NCI-H2227 (cell line): Measurements from ENCODE around the gene TUBGCP2.

ENCODE experiments used
- DNase-seq: peaks from one replicate; lab custom pipeline; 2025; ENCODE audit not compliant: unreplicated experiment; lab: John Stamatoyannopoulos, UW

The TUBGCP2 gene

GRCh38 chr10:133342942-133343341 lies 34.3 kb upstream of the TUBGCP2 start:
- DNase-seq: no peak

GRCh38 chr10:133341983-133342382 lies 33.3 kb upstream of the TUBGCP2 start:
- DNase-seq: no peak

- DNase-seq: no peak
Measured at GRCh38 chr10:133339708-133340380, 31.2 kb upstream of the TUBGCP2 start.

GRCh38 chr10:133338080-133339071 lies 29.7 kb upstream of the TUBGCP2 start:
- no peak for DNase-seq

GRCh38 chr10:133337370-133337725 lies 28.7 kb upstream of the TUBGCP2 start:
- DNase-seq: no peak

- peak; percentile 85 for DNase-seq
Measured at GRCh38 chr10:133336577-133337369, 28.1 kb upstream of the TUBGCP2 start, which contains the start of gene CALY. CALY (minus strand) TSS chr10:133336896; CDS start chr10:133328989, 7,907 bp downstream.

GRCh38 chr10:133336118-133336576 lies 27.5 kb upstream of the TUBGCP2 start:
- DNase-seq: no peak

GRCh38 chr10:133335246-133336117 lies 26.8 kb upstream of the TUBGCP2 start:
- peak; percentile 40 for DNase-seq

- no peak for DNase-seq
Measured at GRCh38 chr10:133334503-133335245, 26.0 kb upstream of the TUBGCP2 start.

GRCh38 chr10:133332936-133333699 lies 24.4 kb upstream of the TUBGCP2 start:
- DNase-seq: no peak

- DNase-seq: peak; percentile 87
Measured at GRCh38 chr10:133329491-133330202, 21.0 kb upstream of the TUBGCP2 start.

- no peak for DNase-seq
Measured at GRCh38 chr10:133328358-133329343, 20.0 kb upstream of the TUBGCP2 start.

GRCh38 chr10:133327651-133328357 lies 19.1 kb upstream of the TUBGCP2 start:
- DNase-seq: no peak

- DNase-seq: no peak
Measured at GRCh38 chr10:133326745-133327650, 18.3 kb upstream of the TUBGCP2 start.

- no peak for DNase-seq
Measured at GRCh38 chr10:133326223-133326551, 17.5 kb upstream of the TUBGCP2 start.
